Activated CD4-positive, alpha-beta memory T cell treated with anti-CD3 and anti-CD28 coated beads for 36 hours (primary cell): ENCODE measurements around the gene FAM124A. TPM values are rescaled to one million over a fixed set of nuclear protein-coding genes. Genes with fewer than 3 reads are reported as not detected.
"Not testable (repeated sequence)": the region's sequence is repeated elsewhere in the genome, so short reads cannot be mapped to it uniquely, and the experiment has no call there.

Experiments used
- CTCF ChIA-PET: fragments of 350-600 bp; sonication (Branson Sonifier 250); formaldehyde crosslinking; loops from one replicate; lab custom pipeline; 2021; ENCODE audit warnings: antibody characterized with exemption, inconsistent platforms; lab: Charles Lee
- POLR2A ChIA-PET: fragments of 350-600 bp; sonication (Branson Sonifier 250); formaldehyde crosslinking; loops from one replicate; lab custom pipeline; 2021; ENCODE audit warnings: antibody characterized with exemption; lab: Charles Lee
- DNase-seq: peaks from one replicate; pipeline ENCODE4 v3.0.0-alpha.2; 2020
- H3K27ac Mint-ChIP-seq: one replicate; pipeline ENCODE4 v1.8.0; 2021; ENCODE audit warnings: mixed read lengths
- H3K27me3 Mint-ChIP-seq: one replicate; pipeline ENCODE4 v1.8.0; 2021; ENCODE audit warnings: mixed read lengths
- H3K36me3 Mint-ChIP-seq: one replicate; pipeline ENCODE4 v1.8.0; 2021; ENCODE audit warnings: mixed read lengths
- H3K4me1 Mint-ChIP-seq: one replicate; pipeline ENCODE4 v1.8.0; 2021; ENCODE audit warnings: low read depth, mixed read lengths
- H3K4me3 Mint-ChIP-seq: one replicate; pipeline ENCODE4 v1.8.0; 2021; ENCODE audit warnings: mild to moderate bottlenecking, mixed read lengths
- H3K9me3 Mint-ChIP-seq: one replicate; pipeline ENCODE4 v1.8.0; 2021; ENCODE audit warnings: mixed read lengths
- intact Hi-C: fragments of 100-400 bp; cut with micrococcal nuclease; formaldehyde crosslinking; loops from one replicate; pipeline ENCODE4 v1.15.1; 2023
- total RNA-seq, 2 experiments: library from RNA; stranded (reverse); gene quantifications; one replicate each; pipeline ENCODE4 v1.2.3, GENCODE V29; 2021

The FAM124A gene
- total RNA-seq, 2 experiments from 2014 or later = 0.15 to 0.24 TPM

- Mint-ChIP-seq H3K27me3 (no peaks in the 10 kb centered on the region), H3K9me3 (no peaks in the 10 kb centered on the region), H3K27ac (no peak overlapping the region), H3K36me3 (no peaks in the 10 kb centered on the region), H3K4me1 (no peaks in the 10 kb centered on the region), H3K4me3 (no peak overlapping the region)
- no peak for DNase-seq
- POLR2A ChIA-PET = no interaction called here
- intact Hi-C loops = no loop called here
- CTCF ChIA-PET = interaction anchor here (1.3 kb wide), 1 partner anchor 9 kb away, joined by 6 read pairs; no protein-coding TSS in a partner anchor
Observed at GRCh38 chr13:51277928-51278327, 55.7 kb downstream of the FAM124A start.

- no peaks in the 10 kb centered on the region for H3K36me3 Mint-ChIP-seq
- H3K27me3 Mint-ChIP-seq = no peaks in the 10 kb centered on the region
- no peaks in the 10 kb centered on the region for H3K9me3 Mint-ChIP-seq
- ChIA-PET POLR2A (no interaction called here), CTCF (interaction anchor here (1.0 to 1.3 kb wide), 2 partner anchors 8 to 9 kb away, joined by 3 to 6 read pairs; no protein-coding TSS in a partner anchor)
- no peak overlapping the region for H3K4me3 Mint-ChIP-seq
- H3K4me1 Mint-ChIP-seq = no peaks in the 10 kb centered on the region
- no peak overlapping the region for H3K27ac Mint-ChIP-seq
- intact Hi-C loops = no loop called here
- DNase-seq = no peak
Observed at GRCh38 chr13:51278426-51279130, 56.4 kb downstream of the FAM124A start.

GRCh38 chr13:51280379-51280940 lies 58.3 kb downstream of the FAM124A start:
- intact Hi-C loops = no loop called here
- no peak overlapping the region for H3K4me3 Mint-ChIP-seq
- H3K4me1 Mint-ChIP-seq = no peaks in the 10 kb centered on the region
- no peak for DNase-seq
- H3K27me3 Mint-ChIP-seq = no peaks in the 10 kb centered on the region
- H3K9me3 Mint-ChIP-seq = no peaks in the 10 kb centered on the region
- no peaks in the 10 kb centered on the region for H3K36me3 Mint-ChIP-seq
- H3K27ac Mint-ChIP-seq = no peak overlapping the region
- ChIA-PET POLR2A (no interaction called here), CTCF (no interaction called here)

GRCh38 chr13:51282322-51282721 lies 60.1 kb downstream of the FAM124A start:
- H3K4me3 Mint-ChIP-seq = no peak overlapping the region
- no peaks in the 10 kb centered on the region for H3K9me3 Mint-ChIP-seq
- DNase-seq = no peak
- ChIA-PET CTCF (interaction anchor here (1.1 to 2.0 kb wide), 3 partner anchors 83 to 160 kb away, joined by 3 to 13 read pairs (median 3); no protein-coding TSS in a partner anchor), POLR2A (no interaction called here)
- H3K27me3 Mint-ChIP-seq = no peaks in the 10 kb centered on the region
- no peaks in the 10 kb centered on the region for H3K36me3 Mint-ChIP-seq
- H3K4me1 Mint-ChIP-seq = no peaks in the 10 kb centered on the region
- intact Hi-C loops = no loop called here
- no peak overlapping the region for H3K27ac Mint-ChIP-seq

GRCh38 chr13:51282923-51283322 lies 60.7 kb downstream of the FAM124A start:
- intact Hi-C loops, POLR2A ChIA-PET, H3K4me1 Mint-ChIP-seq, DNase-seq, H3K27ac Mint-ChIP-seq, H3K27me3 Mint-ChIP-seq, H3K36me3 Mint-ChIP-seq, H3K9me3 Mint-ChIP-seq, H3K4me3 Mint-ChIP-seq: not testable (repeated sequence)
- CTCF ChIA-PET = interaction anchor here (0.6 to 2.0 kb wide), 6 partner anchors 55 to 532 kb away, joined by 3 to 13 read pairs (median 3); no protein-coding TSS in a partner anchor

- DNase-seq = no peak
- POLR2A ChIA-PET = no interaction called here
- Mint-ChIP-seq H3K27me3 (no peaks in the 10 kb centered on the region), H3K36me3 (no peaks in the 10 kb centered on the region), H3K27ac (no peak overlapping the region), H3K9me3 (no peaks in the 10 kb centered on the region), H3K4me3 (no peak overlapping the region), H3K4me1 (no peaks in the 10 kb centered on the region)
- intact Hi-C loops = no loop called here
- CTCF ChIA-PET = interaction anchor here (0.6 to 2.0 kb wide), 6 partner anchors 32 to 532 kb away, joined by 3 to 13 read pairs (median 3); no protein-coding TSS in a partner anchor
Observed at GRCh38 chr13:51283371-51283770, 61.2 kb downstream of the FAM124A start.

- no peaks in the 10 kb centered on the region for H3K36me3 Mint-ChIP-seq
- H3K4me1 Mint-ChIP-seq = no peaks in the 10 kb centered on the region
- no peaks in the 10 kb centered on the region for H3K27me3 Mint-ChIP-seq
- ChIA-PET POLR2A (no interaction called here), CTCF (interaction anchor here (1.1 to 6.0 kb wide), 2 partner anchors 159 to 499 kb away, joined by 3 to 244 read pairs; no protein-coding TSS in a partner anchor)
- no peak overlapping the region for H3K4me3 Mint-ChIP-seq
- DNase-seq = no peak
- H3K9me3 Mint-ChIP-seq = no peaks in the 10 kb centered on the region
- intact Hi-C loops = no loop called here
- H3K27ac Mint-ChIP-seq = no peak overlapping the region
Observed at GRCh38 chr13:51284339-51284738, 62.1 kb downstream of the FAM124A start.

GRCh38 chr13:51286135-51287002 lies 64.2 kb downstream of the FAM124A start:
- no peak overlapping the region for H3K27ac Mint-ChIP-seq
- POLR2A ChIA-PET = interaction anchor here (1.2 kb wide), 1 partner anchor 161 kb away, joined by 4 read pairs; no protein-coding TSS in a partner anchor
- H3K9me3 Mint-ChIP-seq = no peaks in the 10 kb centered on the region
- no peak overlapping the region for H3K4me3 Mint-ChIP-seq
- H3K27me3 Mint-ChIP-seq = no peaks in the 10 kb centered on the region
- intact Hi-C loops = loop anchor here (1.0 to 5.0 kb wide), 3 partner anchors 64 to 511 kb away; partner anchors contain the start of gene FAM124A
- no peaks in the 10 kb centered on the region for H3K4me1 Mint-ChIP-seq
- no peaks in the 10 kb centered on the region for H3K36me3 Mint-ChIP-seq
- DNase-seq = peak; percentile 85
- CTCF ChIA-PET = interaction anchor here (0.6 to 6.0 kb wide), 70 partner anchors 8 to 1743 kb away, joined by 3 to 244 read pairs (median 5); no protein-coding TSS in a partner anchor

- no peak for DNase-seq
- ChIA-PET POLR2A (no interaction called here), CTCF (interaction anchor here (0.7 to 6.0 kb wide), 14 partner anchors 9 to 510 kb away, joined by 3 to 244 read pairs (median 4); no protein-coding TSS in a partner anchor)
- Mint-ChIP-seq H3K27me3 (no peaks in the 10 kb centered on the region), H3K27ac (no peak overlapping the region), H3K9me3 (no peaks in the 10 kb centered on the region), H3K4me1 (no peaks in the 10 kb centered on the region), H3K4me3 (no peak overlapping the region), H3K36me3 (no peaks in the 10 kb centered on the region)
- intact Hi-C loops = loop anchor here (5.0 kb wide), 2 partner anchors 65 to 510 kb away; partner anchors contain the start of gene FAM124A
Observed at GRCh38 chr13:51287758-51288157, 65.6 kb downstream of the FAM124A start.

GRCh38 chr13:51288254-51288653 lies 66.1 kb downstream of the FAM124A start:
- intact Hi-C loops = loop anchor here (5.0 kb wide), 2 partner anchors 66 to 509 kb away; partner anchors contain the start of gene FAM124A
- CTCF ChIA-PET = interaction anchor here (0.8 to 6.0 kb wide), 10 partner anchors 9 to 510 kb away, joined by 3 to 244 read pairs (median 4); no protein-coding TSS in a partner anchor
- POLR2A ChIA-PET = not testable (repeated sequence)

GRCh38 chr13:51291341-51291740 lies 69.1 kb downstream of the FAM124A start:
- intact Hi-C loops = no loop called here
- ChIA-PET POLR2A (no interaction called here), CTCF (no interaction called here)
- no peak for DNase-seq
- H3K4me3 Mint-ChIP-seq = no peak overlapping the region
- peaks cover 2% of the 10 kb centered on the region for H3K27me3 Mint-ChIP-seq
- H3K36me3 Mint-ChIP-seq = no peaks in the 10 kb centered on the region
- no peak overlapping the region for H3K27ac Mint-ChIP-seq
- H3K9me3 Mint-ChIP-seq = no peaks in the 10 kb centered on the region
- H3K4me1 Mint-ChIP-seq = no peaks in the 10 kb centered on the region

More at GRCh38 chr13:51288254-51288653, 66.1 kb downstream of the FAM124A start:
- not testable (repeated sequence) for DNase-seq, H3K36me3 Mint-ChIP-seq, H3K27me3 Mint-ChIP-seq, H3K4me3 Mint-ChIP-seq, H3K4me1 Mint-ChIP-seq, H3K9me3 Mint-ChIP-seq, H3K27ac Mint-ChIP-seq
